ENCODE data around the gene HOOK2.

DNA sequence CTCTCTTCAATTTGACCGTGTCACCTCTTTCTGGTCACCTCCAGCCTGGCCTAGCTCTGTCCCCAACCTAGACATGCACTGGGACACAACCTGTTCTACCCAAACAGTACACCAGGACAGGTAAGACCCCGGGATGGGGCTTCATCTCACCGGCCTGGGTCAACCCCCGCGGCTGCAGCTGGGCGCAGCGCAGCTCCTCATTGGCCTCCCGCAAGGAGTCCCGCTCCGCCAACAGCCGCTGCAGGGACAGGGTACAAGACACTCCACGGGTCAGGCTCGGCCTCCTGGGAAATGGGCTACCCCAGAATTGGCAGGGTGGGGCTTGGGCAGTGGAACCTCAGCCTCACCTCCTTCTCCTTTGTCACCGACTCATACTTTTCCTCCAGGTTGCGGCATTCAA, 7.7 kb downstream of the HOOK2 start:
- TF ChIP-seq CTCF (IDR thresholded peaks at IDR 0.05) (no peak), POLR2A (IDR thresholded peaks at IDR 0.05) (no peak), EP300 (IDR thresholded peaks at IDR 0.05) (no peak)

Measured in tibial nerve (tissue), 4 donors.